NCI-H345 treated with DMSO at 0.1 percent for 48 hours (cell line): ENCODE data around the gene TNKS1BP1.
"Not testable (repeated sequence)": the region's sequence is repeated elsewhere in the genome, so short reads cannot be mapped to it uniquely, and the experiment has no call there.

ENCODE experiments used
- DNase-seq: peaks from one replicate; lab custom pipeline; 2025; ENCODE audit not compliant: unreplicated experiment; lab: John Stamatoyannopoulos, UW

TNKS1BP1 gene, protein sequence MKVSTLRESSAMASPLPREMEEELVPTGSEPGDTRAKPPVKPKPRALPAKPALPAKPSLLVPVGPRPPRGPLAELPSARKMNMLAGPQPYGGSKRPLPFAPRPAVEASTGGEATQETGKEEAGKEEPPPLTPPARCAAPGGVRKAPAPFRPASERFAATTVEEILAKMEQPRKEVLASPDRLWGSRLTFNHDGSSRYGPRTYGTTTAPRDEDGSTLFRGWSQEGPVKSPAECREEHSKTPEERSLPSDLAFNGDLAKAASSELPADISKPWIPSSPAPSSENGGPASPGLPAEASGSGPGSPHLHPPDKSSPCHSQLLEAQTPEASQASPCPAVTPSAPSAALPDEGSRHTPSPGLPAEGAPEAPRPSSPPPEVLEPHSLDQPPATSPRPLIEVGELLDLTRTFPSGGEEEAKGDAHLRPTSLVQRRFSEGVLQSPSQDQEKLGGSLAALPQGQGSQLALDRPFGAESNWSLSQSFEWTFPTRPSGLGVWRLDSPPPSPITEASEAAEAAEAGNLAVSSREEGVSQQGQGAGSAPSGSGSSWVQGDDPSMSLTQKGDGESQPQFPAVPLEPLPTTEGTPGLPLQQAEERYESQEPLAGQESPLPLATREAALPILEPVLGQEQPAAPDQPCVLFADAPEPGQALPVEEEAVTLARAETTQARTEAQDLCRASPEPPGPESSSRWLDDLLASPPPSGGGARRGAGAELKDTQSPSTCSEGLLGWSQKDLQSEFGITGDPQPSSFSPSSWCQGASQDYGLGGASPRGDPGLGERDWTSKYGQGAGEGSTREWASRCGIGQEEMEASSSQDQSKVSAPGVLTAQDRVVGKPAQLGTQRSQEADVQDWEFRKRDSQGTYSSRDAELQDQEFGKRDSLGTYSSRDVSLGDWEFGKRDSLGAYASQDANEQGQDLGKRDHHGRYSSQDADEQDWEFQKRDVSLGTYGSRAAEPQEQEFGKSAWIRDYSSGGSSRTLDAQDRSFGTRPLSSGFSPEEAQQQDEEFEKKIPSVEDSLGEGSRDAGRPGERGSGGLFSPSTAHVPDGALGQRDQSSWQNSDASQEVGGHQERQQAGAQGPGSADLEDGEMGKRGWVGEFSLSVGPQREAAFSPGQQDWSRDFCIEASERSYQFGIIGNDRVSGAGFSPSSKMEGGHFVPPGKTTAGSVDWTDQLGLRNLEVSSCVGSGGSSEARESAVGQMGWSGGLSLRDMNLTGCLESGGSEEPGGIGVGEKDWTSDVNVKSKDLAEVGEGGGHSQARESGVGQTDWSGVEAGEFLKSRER (N-terminal part only)

DNA sequence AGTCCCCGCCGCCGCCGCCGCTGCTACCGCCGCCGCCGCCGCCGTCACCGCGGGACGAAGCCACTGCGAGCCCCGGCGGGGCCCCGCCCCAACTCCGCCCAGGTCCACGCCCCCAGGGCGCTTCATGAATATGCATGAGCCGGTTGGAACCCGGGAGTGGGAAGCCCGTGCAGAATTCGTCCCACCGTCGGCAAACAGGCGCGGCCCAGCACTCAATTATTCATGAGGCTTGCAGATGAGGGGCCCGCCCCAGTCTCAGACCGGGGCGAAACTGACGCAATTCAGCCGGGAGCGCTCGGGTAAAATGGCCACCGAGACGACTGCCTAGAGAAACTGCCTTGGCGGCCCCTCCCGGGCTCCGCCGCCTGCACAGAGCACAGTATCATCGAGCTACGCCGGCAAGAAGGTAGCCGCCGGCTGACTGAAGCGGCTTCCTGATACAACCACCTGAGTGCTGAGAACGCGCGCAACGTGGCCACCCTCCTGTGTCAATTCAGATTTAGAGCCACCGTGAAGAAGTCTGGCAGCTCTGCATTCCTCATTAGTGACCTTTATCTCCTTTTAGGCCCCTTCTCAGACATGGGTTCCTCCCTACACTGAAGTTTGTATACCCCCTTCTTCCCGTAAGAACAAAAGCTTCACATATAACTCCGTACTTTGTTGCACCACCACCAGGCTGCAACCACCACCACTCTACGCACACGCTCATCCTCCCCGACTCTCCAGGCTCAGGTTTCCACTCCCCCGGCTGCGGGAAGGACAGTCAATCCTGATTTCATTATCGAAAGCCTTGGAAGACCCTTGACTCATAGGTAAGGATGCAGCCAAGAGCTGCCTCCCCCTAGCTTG lies at the start of gene TNKS1BP1:
Gene TNKS1BP1 (minus strand): TSS at position 67 of the 849 bp plus-strand sequence. CDS start 3,067 bp downstream, outside the sequence.
- peak; percentile 86 for DNase-seq

GRCh38 chr11:57373146-57373545 lies 48.4 kb upstream of the TNKS1BP1 start:
- DNase-seq, result no peak

DNA sequence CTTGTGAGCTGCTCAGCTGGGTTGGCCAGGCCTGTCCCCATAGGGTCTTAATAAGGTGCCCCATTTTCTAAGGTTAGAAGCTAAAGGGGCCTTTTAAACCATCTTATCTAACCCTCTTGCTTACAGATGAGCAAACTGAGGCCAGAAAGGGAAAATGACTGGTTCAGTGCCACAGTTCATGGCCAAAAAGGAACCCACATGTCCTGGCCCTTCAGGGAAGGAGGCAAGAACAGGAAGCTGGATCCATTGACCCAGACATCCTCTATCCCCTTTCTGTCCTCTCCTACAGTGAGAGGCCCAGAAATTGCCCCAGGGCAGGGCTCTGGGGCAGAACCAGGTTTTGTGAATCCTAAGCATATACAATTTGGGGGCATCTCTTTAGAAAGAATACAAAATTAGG lies 46.2 kb upstream of the TNKS1BP1 start:
- no peak for DNase-seq

- no peak for DNase-seq
Measured at GRCh38 chr11:57370251-57370650, 45.5 kb upstream of the TNKS1BP1 start.

- DNase-seq, result no peak
Measured at GRCh38 chr11:57368845-57369232, 44.1 kb upstream of the TNKS1BP1 start.

DNA sequence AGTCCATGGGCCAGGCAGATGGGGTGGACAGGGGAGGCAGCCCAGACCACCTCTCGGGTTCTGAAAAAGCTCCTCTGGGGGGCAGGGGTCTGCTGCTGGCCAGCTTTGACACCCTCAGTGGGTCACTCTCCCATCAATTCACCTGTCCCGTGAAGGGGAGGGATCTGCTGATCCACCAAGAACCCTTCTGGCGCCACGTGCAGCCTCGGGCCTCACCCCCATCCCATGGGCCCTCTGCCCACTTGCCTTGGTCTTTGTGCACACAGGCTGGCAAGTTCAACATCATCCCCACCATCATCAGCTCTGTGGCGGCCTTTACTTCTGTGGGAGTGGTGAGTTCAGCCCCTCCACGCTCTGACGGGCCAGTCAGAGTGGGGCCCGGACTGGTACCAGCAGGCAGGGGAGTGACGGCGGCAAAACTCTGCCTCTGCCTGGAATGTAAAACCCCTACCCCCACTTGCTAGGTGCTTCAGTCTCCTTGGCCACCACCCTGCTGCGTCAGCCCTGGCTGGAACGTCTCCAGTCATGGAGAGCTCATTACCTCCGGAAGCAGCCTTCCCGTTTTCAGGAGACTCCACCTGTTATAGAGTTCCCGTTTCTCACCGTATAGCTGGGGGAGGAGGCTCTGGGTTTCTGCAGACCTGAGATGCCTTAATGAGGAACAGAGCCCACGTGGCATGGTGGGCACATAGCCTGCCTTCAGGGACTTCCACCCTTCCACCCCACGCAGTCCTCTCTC lies 43.5 kb upstream of the TNKS1BP1 start:
- no peak for DNase-seq

- DNase-seq, result no peak
Measured at GRCh38 chr11:57364851-57365660, 40.3 kb upstream of the TNKS1BP1 start.

DNA sequence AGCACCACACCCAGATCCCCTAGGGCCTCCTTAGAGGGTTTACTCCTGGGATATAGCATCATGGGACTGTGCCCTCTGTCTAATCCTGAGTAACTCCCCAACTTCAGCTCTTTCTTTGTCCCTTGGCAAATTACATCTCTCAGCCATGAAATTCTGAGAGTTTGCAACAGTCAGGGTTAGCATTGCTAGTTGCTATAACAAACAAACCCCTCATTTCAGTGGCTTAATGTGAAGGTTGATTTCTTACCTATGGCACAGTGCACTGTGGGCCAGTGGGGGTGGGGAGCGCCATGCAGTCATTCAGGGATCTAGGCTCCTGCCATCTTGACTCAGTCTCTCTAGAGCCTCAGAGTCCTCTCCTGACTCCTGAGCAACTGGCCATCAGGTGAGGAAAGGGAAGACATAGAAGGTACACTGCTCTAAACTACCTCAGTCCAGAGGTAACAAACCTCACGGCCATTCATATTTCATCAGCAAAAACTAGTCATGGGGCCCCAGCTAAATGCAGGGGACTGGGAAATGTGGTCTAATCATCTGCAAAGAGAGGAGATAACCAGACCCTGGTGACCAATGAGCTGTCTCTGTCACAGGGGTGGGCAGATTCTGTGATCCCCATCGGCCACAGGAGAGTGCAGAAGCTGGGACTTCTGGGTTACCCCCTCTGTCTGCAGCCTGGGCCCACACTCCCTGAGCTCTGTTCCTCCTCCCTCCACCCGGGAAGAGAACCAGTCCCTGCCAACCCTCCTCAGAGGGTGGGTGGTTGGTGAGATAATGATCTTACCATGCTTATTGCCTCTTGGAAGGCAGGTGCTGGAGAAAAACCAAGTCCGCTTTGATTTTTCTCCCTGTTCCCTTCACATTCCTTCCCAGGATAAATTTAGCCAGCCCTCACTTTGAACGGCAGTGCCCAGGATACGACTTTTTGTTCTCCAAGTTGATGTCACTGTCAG lies 38.7 kb upstream of the TNKS1BP1 start:
- DNase-seq, result no peak

- no peak for DNase-seq
Measured at GRCh38 chr11:57361926-57362325, 37.2 kb upstream of the TNKS1BP1 start.

- not testable (repeated sequence) for DNase-seq
Measured at GRCh38 chr11:57361420-57361819, 36.7 kb upstream of the TNKS1BP1 start.

DNA sequence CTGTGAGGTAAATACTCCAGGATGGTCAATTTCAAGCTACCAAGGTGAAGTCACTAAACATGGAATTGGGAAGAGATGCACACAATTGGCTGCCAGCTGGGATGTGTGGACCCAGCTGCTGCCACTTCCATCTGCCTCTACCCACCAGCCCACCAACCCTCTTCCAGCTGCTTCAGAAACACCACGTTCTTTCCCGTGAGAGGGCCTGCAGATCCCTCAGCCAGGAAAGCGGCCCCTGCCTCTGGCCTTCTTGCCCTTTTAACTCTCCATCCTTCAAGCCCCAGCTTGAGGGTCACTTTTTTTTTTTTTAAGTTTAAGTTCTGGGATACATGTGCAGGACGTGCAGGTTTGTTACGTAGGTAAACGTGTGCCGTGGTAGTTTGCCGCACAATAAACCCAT lies 36.2 kb upstream of the TNKS1BP1 start:
- no peak for DNase-seq

DNA sequence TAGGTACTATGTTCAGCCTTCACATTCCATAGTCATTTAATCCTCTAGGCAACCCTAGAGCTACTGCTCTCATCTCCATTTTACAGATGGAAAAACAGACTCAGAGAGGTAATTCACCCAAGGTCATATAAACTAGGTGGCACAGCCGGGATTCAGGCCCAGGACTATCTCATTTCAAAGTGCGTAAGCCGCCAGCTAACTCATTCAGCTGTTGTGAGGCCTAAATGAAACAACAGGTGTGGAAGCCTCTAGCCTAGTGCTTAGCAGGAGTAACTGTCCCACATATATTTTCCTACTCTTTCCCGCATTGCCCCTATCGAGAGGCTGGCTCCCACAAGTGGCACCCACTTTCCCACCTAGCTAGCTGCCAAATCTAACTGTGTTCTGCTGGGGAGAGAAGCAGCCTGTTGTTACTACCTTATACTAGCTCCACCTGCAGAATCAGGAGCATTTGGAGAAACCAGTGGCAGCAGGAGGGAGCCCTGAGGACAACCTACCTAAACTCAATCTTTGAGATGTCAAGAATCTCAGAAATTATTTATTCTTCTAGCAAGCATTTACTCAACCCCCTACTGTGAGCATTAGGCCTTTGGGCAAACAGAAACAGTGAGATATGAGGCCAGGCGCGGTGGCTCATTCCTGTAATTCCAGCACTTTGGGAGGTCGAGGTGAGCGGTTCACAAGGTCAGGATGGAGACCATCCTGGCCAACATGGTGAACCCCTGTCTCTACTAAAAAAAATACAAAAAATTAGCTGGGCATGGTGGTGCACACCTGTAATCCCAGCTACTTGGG lies 35.3 kb upstream of the TNKS1BP1 start:
- DNase-seq, result no peak

DNA sequence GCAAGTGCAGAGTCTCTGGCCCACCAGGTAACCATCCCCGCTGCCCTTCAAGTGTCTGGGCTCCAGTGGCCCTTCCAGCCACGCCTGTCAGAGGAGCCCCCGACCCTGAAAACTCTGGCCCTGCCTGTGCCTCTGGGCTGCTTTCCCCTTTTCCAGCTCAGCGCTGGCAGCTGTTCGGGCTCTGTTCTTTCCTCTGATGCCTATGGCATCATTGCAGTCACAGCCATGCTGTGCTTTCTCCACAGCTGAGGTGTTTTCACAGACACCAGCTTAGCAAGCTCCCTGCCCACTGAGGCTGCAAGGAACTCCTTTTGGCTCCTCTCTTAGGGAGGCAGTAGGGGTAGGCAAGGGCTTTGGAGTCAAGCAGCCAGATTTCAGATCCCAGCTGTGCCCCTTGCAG lies 34.6 kb upstream of the TNKS1BP1 start:
- DNase-seq, result no peak

- no peak for DNase-seq
Measured at GRCh38 chr11:57358991-57359390, 34.2 kb upstream of the TNKS1BP1 start.

- DNase-seq, result no peak
Measured at GRCh38 chr11:57358543-57358961, 33.8 kb upstream of the TNKS1BP1 start.

DNA sequence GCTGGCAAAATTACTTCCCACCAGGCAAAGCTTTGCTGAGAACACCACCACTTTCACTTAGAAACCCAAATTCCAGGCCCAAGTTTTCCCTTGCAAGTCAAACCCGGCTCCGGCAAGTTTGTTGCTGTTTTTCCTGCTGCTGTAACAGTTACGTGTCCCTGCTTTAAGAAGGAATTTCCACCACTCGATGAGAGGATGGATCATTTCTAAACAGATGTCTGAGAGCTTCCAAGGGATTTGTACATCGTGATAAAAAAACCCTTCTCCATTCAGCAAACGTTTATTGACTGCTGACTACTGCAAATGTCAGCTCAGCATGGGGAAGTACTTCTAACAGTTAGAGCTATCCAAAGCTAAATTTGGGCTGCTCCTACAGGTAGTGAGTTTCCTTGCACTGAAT lies 33.1 kb upstream of the TNKS1BP1 start:
- DNase-seq, result no peak

DNA sequence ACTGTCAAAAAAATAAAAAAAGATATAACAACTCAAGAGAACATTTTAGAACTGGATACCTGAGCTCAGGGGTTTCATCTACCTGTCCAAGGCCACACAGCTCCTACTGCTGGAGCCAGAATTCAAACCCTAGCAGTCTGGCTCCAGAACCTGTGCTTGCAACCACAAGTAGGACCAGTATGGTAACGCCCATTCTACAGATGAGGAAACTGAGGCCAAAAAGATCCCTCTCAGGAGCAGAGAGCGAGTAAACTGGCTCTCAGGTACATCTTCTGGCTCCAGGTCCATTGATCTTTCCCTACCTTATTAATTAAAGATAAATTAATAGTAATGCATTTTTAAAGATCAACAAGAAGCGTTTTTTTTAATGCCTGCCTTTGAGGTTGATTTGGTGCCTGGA lies 32.6 kb upstream of the TNKS1BP1 start:
- no peak for DNase-seq
